HG03108 (cell line): ENCODE results near the gene SV2B.

Experiments
- ATAC-seq: cut with Tn5 transposase; IDR thresholded peaks from one replicate; pipeline ENCODE4 v1.9.1; 2021; ENCODE audit warnings: moderate library complexity; ENCODE audit not compliant: unreplicated experiment

The SV2B gene

DNA sequence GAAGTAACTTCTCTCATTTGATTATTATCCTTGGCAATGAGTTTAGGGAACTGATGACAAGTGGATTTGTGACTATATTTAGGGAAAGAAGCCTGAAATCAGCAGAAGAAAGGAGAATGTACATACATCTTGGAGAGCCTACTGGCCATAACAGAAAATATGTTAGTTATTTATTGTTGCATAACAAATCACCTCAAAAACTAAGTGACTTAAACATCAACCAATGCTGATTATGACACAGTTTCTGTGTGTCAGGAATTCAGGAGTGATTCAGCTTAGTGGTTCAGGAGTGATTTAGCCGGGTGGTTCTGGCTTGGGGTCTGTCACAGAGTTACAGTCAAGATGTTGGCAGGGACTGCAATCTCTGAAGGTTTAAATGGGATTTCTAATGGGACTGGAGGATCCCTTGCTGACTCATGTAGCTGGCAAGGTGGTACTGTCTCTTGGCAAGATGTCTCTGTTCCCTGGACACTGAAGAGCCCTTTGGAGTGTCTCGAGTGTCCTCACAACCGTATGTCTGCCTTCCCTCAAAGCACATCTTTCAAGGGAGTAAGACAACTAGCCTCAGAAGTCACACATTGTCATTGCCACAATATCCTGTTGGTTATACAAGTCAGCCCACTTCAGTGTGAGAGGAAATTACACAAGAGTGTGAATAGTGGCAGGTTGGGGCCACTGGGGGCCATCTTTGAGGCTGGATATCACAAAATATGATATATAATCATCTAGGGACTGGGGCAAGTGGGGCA, 248.9 kb downstream of the SV2B start:
- ATAC-seq: no peak
